ENCODE results near the gene RASGRF1. TPM values are rescaled to one million over a fixed set of nuclear protein-coding genes. Genes with fewer than 3 reads are reported as not detected.

Gene RASGRF1
- total RNA-seq, 1 donor from 2014 or later: 2.2 TPM

Other genes with a start within 250 kb of the RASGRF1 start
- 410 and 468 TPM in 2 replicates for gene MORF4L1, start 217.9 kb downstream of the RASGRF1 start, total RNA-seq
- gene CTSH, start 145.7 kb downstream of the RASGRF1 start, total RNA-seq: 25.0 and 50.2 TPM in 2 replicates
- gene ANKRD34C, start 191.9 kb upstream of the RASGRF1 start, total RNA-seq: not detected in 2 replicates
- gene TMED3, start 220.3 kb upstream of the RASGRF1 start, total RNA-seq: 119 and 173 TPM in 2 replicates

Data from dermis blood vessel endothelial cell (primary cell).